Activated CD8-positive, alpha-beta memory T cell treated with anti-CD3 and anti-CD28 coated beads for 4 hours (primary cell): ENCODE results near the gene HSD11B2.
A peak's percentile ranks its signal among the peaks of the same experiment; 100 is the strongest.
"Not testable (repeated sequence)": the region's sequence is repeated elsewhere in the genome, so short reads cannot be mapped to it uniquely, and the experiment has no call there.

Experiments
- DNase-seq, 2 donors: peaks; one replicate each; pipeline ENCODE4 v3.0.0-alpha.2; 2020; ENCODE audit warnings: low read depth in 2 of 2

HSD11B2 gene

DNA sequence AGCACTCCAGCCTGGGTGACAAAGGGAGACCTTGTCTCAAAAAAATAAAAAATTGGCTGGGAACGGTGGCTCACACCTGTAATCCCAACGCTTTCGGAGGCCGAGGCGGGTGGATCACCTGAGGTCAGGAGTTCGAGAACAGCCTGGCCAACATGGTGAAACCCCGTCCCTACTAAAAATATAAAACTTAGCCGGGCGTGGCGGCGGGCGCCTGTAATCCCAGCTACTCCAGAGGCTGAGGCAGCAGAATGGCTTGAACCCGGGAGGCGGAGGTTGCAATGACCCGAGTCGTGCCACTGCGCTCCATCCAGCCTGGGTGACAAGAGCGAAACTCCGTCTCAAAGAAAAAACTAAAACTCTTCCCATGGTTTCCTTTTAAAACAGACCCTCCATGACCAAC lies 15.5 kb upstream of the HSD11B2 start:
- not testable (repeated sequence) for DNase-seq

GRCh38 chr16:67415872-67416793 lies 14.8 kb upstream of the HSD11B2 start, which contains the start of gene ZDHHC1:
Gene ZDHHC1, minus strand, starts transcription at chr16:67416477. Its CDS starts 8,702 bp downstream, at chr16:67407775.
- DNase-seq, result no peak

DNA sequence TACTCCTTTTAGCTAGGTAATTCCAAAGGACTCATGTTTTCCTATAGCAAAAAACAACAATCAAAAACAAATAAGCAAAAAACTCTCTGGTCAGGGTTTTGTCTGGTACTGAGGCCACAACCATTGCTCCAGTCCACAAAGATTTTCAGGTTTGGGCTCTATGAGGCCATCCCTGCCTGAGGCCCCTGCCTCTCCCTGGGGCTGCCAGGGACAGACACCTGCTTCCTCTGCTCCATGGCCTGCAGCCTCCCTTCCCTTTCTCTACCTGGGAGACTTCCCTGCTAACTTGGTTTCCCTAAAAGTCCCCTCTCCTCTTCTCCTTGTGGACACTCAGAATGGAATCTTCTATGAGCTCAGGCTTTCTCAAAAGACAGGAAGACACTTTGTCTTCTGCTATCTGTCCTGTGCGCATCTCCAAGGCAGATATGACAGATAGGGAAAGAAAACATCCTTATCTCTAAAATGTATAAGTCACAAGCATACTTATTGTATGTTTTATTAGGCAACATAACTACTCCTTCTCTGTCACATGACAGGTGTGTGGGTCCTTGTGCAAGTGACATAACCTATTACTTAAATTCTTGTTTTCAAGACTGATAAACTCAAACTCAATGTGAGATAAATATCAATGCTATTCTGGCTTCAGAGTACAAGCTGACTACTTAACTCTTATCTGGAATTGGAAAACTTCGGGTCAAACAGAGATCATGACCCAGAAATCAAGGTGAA lies 13.4 kb upstream of the HSD11B2 start:
- no peak for DNase-seq

DNA sequence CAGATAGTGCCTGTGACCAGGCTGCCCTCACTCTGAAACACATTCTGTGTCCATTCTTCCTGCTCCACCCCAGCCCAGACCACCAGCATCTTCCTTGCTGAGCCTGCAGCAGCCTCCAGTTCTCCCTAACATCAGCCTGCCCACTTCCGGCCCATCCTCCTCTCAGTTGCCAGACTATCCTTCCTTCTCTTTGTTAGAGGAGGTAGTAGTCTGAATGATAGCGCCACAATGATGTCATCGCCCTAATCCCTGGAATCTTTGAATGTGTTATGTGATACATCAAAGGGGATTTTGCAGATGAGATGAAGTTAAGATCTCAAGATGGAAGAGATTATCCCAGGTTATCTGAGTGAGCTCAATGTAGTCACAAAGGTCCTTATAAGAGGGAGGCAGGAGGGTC lies 11.4 kb upstream of the HSD11B2 start:
- no peak for DNase-seq

GRCh38 chr16:67419931-67420330 lies 11.0 kb upstream of the HSD11B2 start:
- no peak for DNase-seq

DNA sequence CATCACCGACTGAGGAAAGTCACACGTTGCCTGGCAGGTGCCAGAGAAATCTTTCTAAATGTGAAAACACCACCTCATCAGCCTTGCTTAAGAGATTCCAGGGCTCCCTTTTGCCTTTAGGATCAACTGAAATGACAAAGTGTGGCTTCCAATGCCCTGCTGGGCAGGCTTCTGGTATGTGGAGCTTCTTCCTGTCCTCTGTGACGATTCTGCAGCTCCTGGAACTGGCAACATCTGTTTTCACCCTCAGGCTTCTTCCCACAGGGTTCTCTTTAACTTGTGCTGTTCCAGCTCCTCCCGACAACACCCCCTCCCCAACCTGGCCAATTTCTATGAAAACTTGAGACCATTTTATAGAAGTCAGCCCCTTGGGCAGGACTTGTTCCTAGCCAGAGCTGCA lies 9.9 kb upstream of the HSD11B2 start:
- DNase-seq, result no peak

DNA sequence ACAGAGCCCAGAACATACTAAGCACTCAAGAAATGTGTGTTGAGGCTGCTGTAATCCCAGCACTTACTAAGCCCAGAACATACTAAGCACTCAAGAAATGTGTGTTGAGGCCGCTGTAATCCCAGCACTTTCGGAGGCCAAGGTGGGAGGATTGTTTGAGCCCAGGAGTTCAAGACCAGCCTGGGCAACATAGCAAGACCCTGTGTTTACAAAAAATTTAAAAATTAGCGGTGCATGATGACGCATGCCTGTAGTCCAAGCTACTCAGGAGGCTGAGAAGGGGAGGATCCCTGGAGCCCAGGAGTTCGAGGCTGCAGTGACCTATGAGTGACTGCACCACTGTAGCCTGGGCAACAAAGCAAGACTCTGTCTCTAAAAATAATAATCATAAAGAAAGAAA lies 7.9 kb upstream of the HSD11B2 start:
- DNase-seq, result no peak

GRCh38 chr16:67423611-67424260 lies 7.2 kb upstream of the HSD11B2 start:
- no peak for DNase-seq

GRCh38 chr16:67424261-67424615 lies 6.7 kb upstream of the HSD11B2 start:
- DNase-seq, result no peak

DNA sequence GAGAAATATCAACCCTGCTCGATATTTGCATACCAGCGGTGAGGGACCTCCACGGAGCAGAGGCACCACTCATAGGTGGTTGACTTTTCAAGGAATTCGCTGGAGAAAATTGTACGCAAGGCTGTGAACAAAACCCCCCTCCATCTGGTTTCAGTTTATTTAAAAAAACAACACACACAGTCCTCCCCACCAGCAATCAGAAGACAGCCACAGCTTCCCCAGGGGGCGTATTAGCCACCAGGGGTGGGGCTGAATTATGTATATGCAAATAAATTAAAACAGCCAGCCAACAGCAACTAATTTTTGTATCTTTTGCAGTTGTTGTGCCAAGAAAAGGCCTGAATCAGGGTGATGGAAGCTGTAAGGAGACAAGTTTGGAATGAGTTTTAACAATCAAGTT lies 5.9 kb upstream of the HSD11B2 start:
- no peak for DNase-seq

DNA sequence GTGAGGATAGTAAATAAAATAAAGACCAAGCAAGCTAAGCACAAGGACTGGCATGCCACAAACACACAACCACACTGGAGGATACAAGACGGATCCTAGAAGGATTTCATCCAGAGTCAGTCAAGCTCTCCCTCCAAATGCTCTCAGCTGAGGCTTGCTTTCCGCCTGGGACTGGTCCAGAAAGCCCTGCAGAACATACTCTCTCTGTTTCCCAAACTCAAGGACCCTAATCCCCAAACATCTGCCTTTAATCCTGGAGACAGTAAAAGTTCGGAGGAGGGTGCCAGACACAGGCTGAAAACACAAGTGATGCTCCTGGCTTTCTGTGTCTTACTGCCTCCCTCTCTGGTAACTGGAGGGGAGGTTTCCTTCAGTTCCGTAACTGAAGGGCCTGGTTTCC lies 5.3 kb upstream of the HSD11B2 start:
- DNase-seq, result no peak

GRCh38 chr16:67426022-67426421 lies 4.9 kb upstream of the HSD11B2 start:
- DNase-seq, result no peak

DNA sequence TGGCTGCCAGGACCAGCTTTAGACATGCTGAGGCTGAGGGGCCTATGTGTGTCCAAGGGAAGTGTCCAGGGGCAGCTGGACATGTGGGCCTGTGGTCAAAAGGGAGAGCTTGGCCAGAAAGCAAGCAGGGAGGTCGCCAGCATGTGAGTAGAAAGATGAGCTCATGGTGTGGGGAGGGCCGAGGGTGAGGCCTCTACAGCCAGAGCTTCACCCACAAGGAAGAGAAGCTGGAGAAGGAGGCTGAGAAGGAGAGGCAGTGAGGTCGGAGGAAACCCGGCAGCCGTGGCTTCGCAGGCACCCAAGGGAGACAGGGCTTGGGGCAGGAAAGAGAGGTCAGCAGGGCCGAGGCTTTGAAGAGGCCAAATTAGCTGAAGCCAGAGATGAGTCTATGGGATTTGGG lies 4.0 kb upstream of the HSD11B2 start:
- no peak for DNase-seq

DNA sequence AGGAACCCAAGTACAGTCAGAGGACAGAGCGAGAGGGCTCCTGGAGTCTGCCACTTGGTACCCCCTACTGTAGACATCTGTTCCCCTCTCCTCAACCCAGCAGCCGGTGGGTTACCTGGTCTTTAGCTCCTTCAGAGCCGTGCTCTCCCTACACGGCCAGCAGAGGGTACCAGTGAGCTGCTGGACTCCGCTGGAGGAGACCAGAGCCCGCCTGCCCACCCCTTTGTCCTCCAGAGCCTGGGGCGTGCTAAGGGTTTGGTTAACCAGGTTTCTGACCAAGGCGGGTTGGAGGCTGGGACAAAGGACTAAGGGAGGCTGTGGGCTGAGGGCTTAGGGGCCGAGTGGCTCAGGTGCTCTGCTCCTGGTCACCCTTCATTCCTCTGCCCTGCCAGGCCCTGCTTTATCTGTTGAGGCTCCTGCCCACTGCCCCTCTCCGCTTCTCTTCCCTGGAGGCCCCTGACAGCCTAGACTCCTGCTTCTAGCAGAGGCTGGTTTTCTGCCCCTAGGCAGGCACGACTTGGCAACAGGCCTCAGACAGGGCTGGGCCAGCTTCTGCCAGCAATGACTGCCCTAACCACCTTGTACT lies 2.7 kb upstream of the HSD11B2 start:
- peak; percentile 16 to 23 for DNase-seq

GRCh38 chr16:67429053-67429798 lies 1.7 kb upstream of the HSD11B2 start:
- no peak for DNase-seq

GRCh38 chr16:67429799-67430503 lies 970 bp upstream of the HSD11B2 start:
- DNase-seq, result no peak

GRCh38 chr16:67430504-67430976 lies 381 bp upstream of the HSD11B2 start:
- DNase-seq, result peak in 1 of 2 donors; percentile 13

DNA sequence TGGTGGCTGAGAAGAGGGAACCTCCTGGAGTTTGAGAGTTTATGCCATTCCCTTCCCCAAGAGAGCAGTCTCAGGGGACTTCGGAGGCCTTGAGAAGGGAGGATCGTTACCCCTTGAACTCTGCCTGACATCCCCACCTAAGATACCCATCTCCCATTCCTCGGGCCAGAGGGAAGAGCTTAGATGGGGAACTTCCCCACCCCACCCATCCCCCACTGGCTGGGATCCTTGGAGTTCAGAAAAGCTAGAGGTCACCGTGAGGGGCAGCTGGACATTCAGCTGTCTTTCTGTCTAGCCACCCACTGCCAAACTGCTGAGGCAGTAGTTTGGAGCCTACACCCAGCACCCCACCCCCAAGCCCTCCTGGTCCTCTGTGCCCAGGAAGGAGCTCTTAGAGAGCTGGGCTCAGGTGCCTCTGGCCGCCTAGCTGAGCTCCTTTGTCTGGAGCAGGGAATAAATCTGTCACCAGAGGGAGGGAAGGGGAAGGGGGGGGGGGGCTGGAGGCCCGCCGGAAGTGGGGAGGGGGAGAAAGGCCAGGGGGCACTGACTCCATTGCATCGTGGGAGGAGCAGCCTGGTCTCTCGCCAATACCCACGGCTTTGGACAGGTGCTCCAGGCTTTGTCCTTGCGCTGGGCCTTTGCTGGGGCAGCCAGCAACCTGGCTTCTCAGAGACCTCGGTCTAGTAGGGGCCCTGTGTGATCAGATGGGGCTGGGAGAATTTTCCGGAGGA lies 1.0 kb downstream of the HSD11B2 start:
- DNase-seq, result no peak

- no peak for DNase-seq
Measured at GRCh38 chr16:67432506-67432890, 1.6 kb downstream of the HSD11B2 start.

GRCh38 chr16:67433131-67433719 lies 2.3 kb downstream of the HSD11B2 start:
- DNase-seq, result no peak
